GM12878 (cell line): ENCODE data around the gene HNRNPR.
"Not testable (repeated sequence)": the region's sequence is repeated elsewhere in the genome, so short reads cannot be mapped to it uniquely, and the experiment has no call there.

Experiments used
- CTCF ChIP-seq, 3 experiments: IDR thresholded peaks in 2 of 3; conservative IDR thresholded peaks in 1 of 3; 2 replicates each; pipeline ENCODE4 v1.5.1; 2011; ENCODE audit warnings: low read depth in 3 of 3, low read length in 3 of 3, mild to moderate bottlenecking in 3 of 3, control low read depth in 2 of 3, moderate library complexity in 2 of 3, inconsistent platforms in 1 of 3, mixed read lengths in 1 of 3; ENCODE audit not compliant: control insufficient read depth in 2 of 3, insufficient read depth in 1 of 3; ENCODE audit errors: extremely low read depth in 1 of 3
- EZH2 ChIP-seq: IDR thresholded peaks from 2 replicates; pipeline ENCODE4 v1.6.1; 2012; ENCODE audit warnings: low read depth, mild to moderate bottlenecking, control low read depth, inconsistent platforms, low read length, borderline replicate concordance; ENCODE audit not compliant: control insufficient read depth
- GABPA ChIP-seq: IDR thresholded peaks from 2 replicates; pipeline ENCODE4 v1.6.1; 2014; ENCODE audit warnings: antibody characterized with exemption, low read depth, mild to moderate bottlenecking, inconsistent platforms
- MEF2B ChIP-seq: fragments of 450-650 bp; IDR thresholded peaks from 2 replicates; pipeline ENCODE4 v1.6.1; 2018; ENCODE audit warnings: mild to moderate bottlenecking, moderate library complexity; ENCODE audit not compliant: partially characterized antibody, poor library complexity, severe bottlenecking
- MLLT1 ChIP-seq: fragments of 450-650 bp; IDR thresholded peaks from 2 replicates; pipeline ENCODE4 v1.6.1; 2016; ENCODE audit warnings: mild to moderate bottlenecking
- PAX8 ChIP-seq: fragments of 450-650 bp; IDR thresholded peaks from 2 replicates; pipeline ENCODE4 v1.6.1; 2017; ENCODE audit warnings: mild to moderate bottlenecking, moderate library complexity
- SIX5 ChIP-seq: IDR thresholded peaks from 2 replicates; pipeline ENCODE4 v1.6.1; 2011; ENCODE audit warnings: mild to moderate bottlenecking, low read depth, low read length, moderate library complexity; ENCODE audit not compliant: severe bottlenecking
- SRF ChIP-seq, 2 experiments: IDR thresholded peaks; 2 replicates each; pipeline ENCODE4 v1.6.1; 2011; ENCODE audit warnings: low read depth in 2 of 2, low read length in 2 of 2, mild to moderate bottlenecking in 1 of 2, moderate library complexity in 1 of 2
- WRNIP1 ChIP-seq: IDR thresholded peaks from 2 replicates; pipeline ENCODE4 v1.6.1; 2011; ENCODE audit warnings: low read depth, low read length, improper control_type of control experiment, borderline replicate concordance
- YBX1 ChIP-seq: fragments of 450-650 bp; IDR thresholded peaks from 2 replicates; pipeline ENCODE4 v1.6.1; 2016; ENCODE audit warnings: antibody characterized with exemption

GRCh38 chr1:23374079-23374735 lies 30.1 kb upstream of the HNRNPR start:
- TF ChIP-seq SRF (IDR thresholded peaks at IDR 0.05; ENCODE audit: low read depth in 2 of 2, low read length in 2 of 2); MEF2B; PAX8; CTCF (IDR thresholded peaks at IDR 0.05 in 2 of 3, conservative IDR thresholded peaks at IDR 0.05 in 1 of 3; ENCODE audit: control insufficient read depth in 2 of 3, extremely low read depth in 1 of 3, insufficient read depth in 1 of 3, low read depth in 3 of 3, low read length in 3 of 3); WRNIP1; EZH2; SIX5; GABPA; YBX1; MLLT1: not testable (repeated sequence)
